ENCODE results near the gene RC3H1. TPM values are rescaled to one million over a fixed set of nuclear protein-coding genes. Genes with fewer than 3 reads are reported as not detected.

RC3H1 gene
- total RNA-seq, 2 donors from 2014 or later = 43.5 to 51.9 TPM

DNA sequence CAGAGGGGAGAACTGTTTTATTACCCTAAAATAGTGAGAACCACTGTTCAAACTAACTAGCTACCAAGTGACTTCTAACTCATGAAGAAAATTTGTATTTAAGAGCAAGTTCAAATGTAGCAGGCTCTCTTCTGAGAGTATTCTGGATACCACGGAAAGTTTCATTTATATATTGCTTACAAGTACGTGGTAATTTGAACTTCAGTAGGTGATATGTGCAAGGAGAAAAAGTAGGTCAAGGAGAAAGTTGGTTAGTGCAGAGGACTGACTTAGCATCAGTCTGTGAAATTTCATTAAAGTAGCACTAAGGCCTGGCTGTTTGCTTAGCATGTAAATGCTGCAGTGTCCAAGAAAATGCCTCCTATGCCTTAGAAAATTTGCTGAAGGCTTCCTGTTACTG lies 121.7 kb downstream of the RC3H1 start:
- Histone ChIP-seq H3K27ac (ENCODE audit: low read depth, low read length) (no peak overlapping the region), H3K9ac (ENCODE audit: extremely low read depth, low read length, poor library complexity, severe bottlenecking) (no peak overlapping the region), H3K4me1 (ENCODE audit: control insufficient read depth, insufficient read depth, low read length) (no peaks in the 10 kb centered on the region), H3K4me3 (ENCODE audit: low read length) (no peak overlapping the region), H3K9me3 (ENCODE audit: control insufficient read depth, low read length) (no peaks in the 10 kb centered on the region), H3K27me3 (ENCODE audit: control insufficient read depth, insufficient read depth, low read length, poor library complexity, severe bottlenecking) (no peaks in the 10 kb centered on the region), H3K36me3 (ENCODE audit: control insufficient read depth, insufficient read depth, low read length) (no peaks in the 10 kb centered on the region)
- Mint-ChIP-seq H3K27ac (no peak overlapping the region), H3K4me3 (no peak overlapping the region), H3K4me1 (peaks cover 19% of the 10 kb centered on the region), H3K27me3 (ENCODE audit: insufficient read depth) (no peaks in the 10 kb centered on the region), H3K9me3 (no peaks in the 10 kb centered on the region), H3K36me3 (ENCODE audit: low read depth) (no peaks in the 10 kb centered on the region)
- 91 to 100% methylated on average over 1 to 2 of the region's 2 CpGs for WGBS, 2 experiments (ENCODE audit: insufficient coverage in 1 of 2, insufficient read length in 1 of 2)
- TF ChIP-seq, protein P1, sequence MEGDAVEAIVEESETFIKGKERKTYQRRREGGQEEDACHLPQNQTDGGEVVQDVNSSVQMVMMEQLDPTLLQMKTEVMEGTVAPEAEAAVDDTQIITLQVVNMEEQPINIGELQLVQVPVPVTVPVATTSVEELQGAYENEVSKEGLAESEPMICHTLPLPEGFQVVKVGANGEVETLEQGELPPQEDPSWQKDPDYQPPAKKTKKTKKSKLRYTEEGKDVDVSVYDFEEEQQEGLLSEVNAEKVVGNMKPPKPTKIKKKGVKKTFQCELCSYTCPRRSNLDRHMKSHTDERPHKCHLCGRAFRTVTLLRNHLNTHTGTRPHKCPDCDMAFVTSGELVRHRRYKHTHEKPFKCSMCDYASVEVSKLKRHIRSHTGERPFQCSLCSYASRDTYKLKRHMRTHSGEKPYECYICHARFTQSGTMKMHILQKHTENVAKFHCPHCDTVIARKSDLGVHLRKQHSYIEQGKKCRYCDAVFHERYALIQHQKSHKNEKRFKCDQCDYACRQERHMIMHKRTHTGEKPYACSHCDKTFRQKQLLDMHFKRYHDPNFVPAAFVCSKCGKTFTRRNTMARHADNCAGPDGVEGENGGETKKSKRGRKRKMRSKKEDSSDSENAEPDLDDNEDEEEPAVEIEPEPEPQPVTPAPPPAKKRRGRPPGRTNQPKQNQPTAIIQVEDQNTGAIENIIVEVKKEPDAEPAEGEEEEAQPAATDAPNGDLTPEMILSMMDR (conservative IDR thresholded peaks at IDR 0.05) = no peak
- no peak for DNase-seq

DNA sequence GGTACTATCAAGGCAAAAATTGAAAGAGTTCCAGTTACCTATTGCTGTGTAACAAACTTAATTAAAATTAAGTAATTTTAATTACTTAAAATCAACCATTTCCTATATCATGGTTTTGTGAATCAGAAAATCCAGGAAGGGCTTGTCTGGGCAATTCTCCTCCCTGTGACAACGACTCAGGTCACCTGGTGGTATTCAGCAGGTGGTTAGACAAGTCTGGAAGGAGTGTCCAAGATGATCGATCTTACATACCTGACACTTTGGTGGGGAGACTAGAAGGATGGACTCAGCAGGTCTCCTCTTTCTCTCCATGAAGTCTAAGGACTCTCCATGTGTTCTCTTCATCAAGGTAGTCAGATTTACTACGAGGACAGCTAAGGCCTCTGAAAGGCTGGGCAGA lies 128.0 kb downstream of the RC3H1 start:
- Histone ChIP-seq H3K4me1 (ENCODE audit: control insufficient read depth, insufficient read depth, low read length) (no peaks in the 10 kb centered on the region), H3K36me3 (ENCODE audit: control insufficient read depth, insufficient read depth, low read length) (peaks cover 4% of the 10 kb centered on the region), H3K9me3 (ENCODE audit: control insufficient read depth, low read length) (no peaks in the 10 kb centered on the region), H3K4me3 (ENCODE audit: low read length) (no peak overlapping the region), H3K27ac (ENCODE audit: low read depth, low read length) (no peak overlapping the region), H3K9ac (ENCODE audit: extremely low read depth, low read length, poor library complexity, severe bottlenecking) (no peak overlapping the region), H3K27me3 (ENCODE audit: control insufficient read depth, insufficient read depth, low read length, poor library complexity, severe bottlenecking) (no peaks in the 10 kb centered on the region)
- H3K4me1 Mint-ChIP-seq = peaks cover under 1% of the 10 kb centered on the region
- H3K27ac Mint-ChIP-seq = no peak overlapping the region
- no peak overlapping the region for H3K4me3 Mint-ChIP-seq
- WGBS, 2 experiments (ENCODE audit: insufficient coverage in 1 of 2, insufficient read length in 1 of 2) = 86 to 100% methylated on average over 1 to 3 of the region's 3 CpGs
- H3K9me3 Mint-ChIP-seq = no peaks in the 10 kb centered on the region
- TF ChIP-seq, protein P1 (conservative IDR thresholded peaks at IDR 0.05) = no peak
- peaks cover 11% of the 10 kb centered on the region for H3K36me3 Mint-ChIP-seq (ENCODE audit: low read depth)
- no peaks in the 10 kb centered on the region for H3K27me3 Mint-ChIP-seq (ENCODE audit: insufficient read depth)
- no peak for DNase-seq

DNA sequence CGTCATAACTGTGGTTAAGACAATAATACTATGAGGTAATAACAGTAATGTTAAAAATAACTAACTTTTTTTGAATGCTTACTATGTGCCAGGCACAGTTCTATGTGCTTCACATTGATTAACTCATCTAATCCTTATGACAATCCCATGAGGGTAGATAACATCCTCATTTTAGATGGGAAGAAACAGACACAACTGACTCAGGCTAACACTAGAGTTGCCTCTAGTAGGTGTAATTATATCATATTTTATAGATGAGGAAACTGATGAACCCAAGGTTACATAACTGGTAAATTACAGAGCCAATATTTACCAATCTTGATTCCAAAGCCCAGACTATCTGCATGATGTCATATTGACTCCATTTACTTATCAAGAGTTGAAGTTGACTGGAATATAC lies 128.5 kb downstream of the RC3H1 start:
- H3K27ac ChIP-seq (ENCODE audit: low read depth, low read length) = no peak overlapping the region
- H3K36me3 ChIP-seq (ENCODE audit: control insufficient read depth, insufficient read depth, low read length) = peaks cover 10% of the 10 kb centered on the region
- no peaks in the 10 kb centered on the region for H3K27me3 Mint-ChIP-seq (ENCODE audit: insufficient read depth)
- H3K27me3 ChIP-seq (ENCODE audit: control insufficient read depth, insufficient read depth, low read length, poor library complexity, severe bottlenecking) = no peaks in the 10 kb centered on the region
- H3K36me3 Mint-ChIP-seq (ENCODE audit: low read depth) = peaks cover 11% of the 10 kb centered on the region
- TF ChIP-seq, protein P1 (conservative IDR thresholded peaks at IDR 0.05) = no peak
- no peaks in the 10 kb centered on the region for H3K4me1 ChIP-seq (ENCODE audit: control insufficient read depth, insufficient read depth, low read length)
- no peak overlapping the region for H3K27ac Mint-ChIP-seq
- H3K4me3 Mint-ChIP-seq = no peak overlapping the region
- DNase-seq = no peak
- H3K9me3 ChIP-seq (ENCODE audit: control insufficient read depth, low read length) = no peaks in the 10 kb centered on the region
- H3K4me3 ChIP-seq (ENCODE audit: low read length) = no peak overlapping the region
- H3K9me3 Mint-ChIP-seq = no peaks in the 10 kb centered on the region
- H3K9ac ChIP-seq (ENCODE audit: extremely low read depth, low read length, poor library complexity, severe bottlenecking) = no peak overlapping the region
- H3K4me1 Mint-ChIP-seq = no peaks in the 10 kb centered on the region
- 100% methylated on average over 1 of the region's 1 CpG; no CpG with 5 or more reads in 1 of the 2 experiments for WGBS, 2 experiments (ENCODE audit: insufficient coverage in 1 of 2, insufficient read length in 1 of 2)
